ENCODE data around the gene BTBD1.

Gene BTBD1

DNA sequence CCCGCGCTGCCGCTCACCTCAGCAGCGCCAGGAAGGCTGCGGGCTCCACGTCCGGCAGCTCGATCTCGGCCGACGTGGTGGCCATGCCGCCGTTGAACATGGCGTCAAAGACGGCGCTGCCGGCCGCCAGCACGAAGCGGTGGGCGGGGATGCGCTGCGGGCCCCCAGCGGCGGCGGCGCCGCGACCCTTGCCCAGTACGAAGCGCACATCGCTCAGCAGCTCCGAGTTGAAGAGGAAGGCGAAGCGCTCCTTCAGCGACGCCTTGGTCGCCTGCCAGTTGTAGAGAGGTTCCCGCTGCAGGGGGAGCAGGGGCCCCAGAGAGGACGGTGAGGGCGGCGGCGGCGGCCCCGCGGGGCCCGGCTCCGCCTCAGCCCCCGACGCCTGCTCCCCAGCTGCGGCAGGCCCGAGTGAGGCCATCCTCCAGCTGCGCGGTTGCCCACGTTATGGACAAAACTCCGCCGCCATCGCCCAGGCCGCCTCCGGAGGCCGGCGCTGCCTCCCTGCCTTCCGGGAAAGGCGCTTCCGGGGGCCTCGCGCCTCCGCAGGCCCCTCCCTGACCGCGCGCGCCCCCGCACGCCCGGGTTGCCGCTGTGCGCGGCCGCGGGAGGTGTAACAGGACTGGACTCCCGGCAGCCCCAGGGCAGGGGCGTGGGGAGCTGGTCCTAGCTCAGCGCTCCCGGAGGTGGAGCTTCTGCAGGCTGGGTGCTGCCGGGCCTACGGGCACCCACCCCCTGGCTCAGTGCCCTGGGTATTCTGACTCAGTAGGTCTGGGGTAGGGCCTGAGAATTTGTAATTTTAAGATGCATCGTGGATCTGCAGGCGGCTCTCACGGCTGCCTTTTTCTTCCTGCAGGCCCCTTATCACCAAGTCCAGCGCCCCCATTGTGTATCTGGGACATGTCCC, at the start of gene BTBD1:
Gene BTBD1, minus strand, starts transcription at position 519 of the 904 bp plus-strand sequence. Its CDS starts 101 bp downstream, at position 418.
- Histone ChIP-seq H3K4me3 (ENCODE audit: low read depth, low read length) (peak within 1 kb of the TSS; percentile 91), H3K27ac (ENCODE audit: extremely low read depth, low read depth, low read length) (peak within 1 kb of the TSS; percentile 96), H3K36me3 (ENCODE audit: control insufficient read depth in 2 of 2, insufficient read depth in 1 of 2, low read length in 2 of 2) (no peaks in the 10 kb centered on the region), H3K4me1 (ENCODE audit: control insufficient read depth, insufficient read depth, low read length) (peaks cover 30% of the 10 kb centered on the region), H3K9me3 (ENCODE audit: control insufficient read depth, insufficient read depth, low read depth, low read length) (no peaks in the 10 kb centered on the region)
- CTCF ChIA-PET = interaction anchor here (0.5 to 1.2 kb wide), 6 partner anchors 9 to 182 kb away, joined by 3 to 5 read pairs (median 4); partner anchors contain the start of gene C15orf40
- POLR2A ChIA-PET = interaction anchor here (0.6 to 3.1 kb wide), 13 partner anchors 9 to 218 kb away, joined by 3 to 17 read pairs (median 4); partner anchors contain the start of genes C15orf40, RAMAC and TM6SF1
- TF ChIP-seq, protein P1, sequence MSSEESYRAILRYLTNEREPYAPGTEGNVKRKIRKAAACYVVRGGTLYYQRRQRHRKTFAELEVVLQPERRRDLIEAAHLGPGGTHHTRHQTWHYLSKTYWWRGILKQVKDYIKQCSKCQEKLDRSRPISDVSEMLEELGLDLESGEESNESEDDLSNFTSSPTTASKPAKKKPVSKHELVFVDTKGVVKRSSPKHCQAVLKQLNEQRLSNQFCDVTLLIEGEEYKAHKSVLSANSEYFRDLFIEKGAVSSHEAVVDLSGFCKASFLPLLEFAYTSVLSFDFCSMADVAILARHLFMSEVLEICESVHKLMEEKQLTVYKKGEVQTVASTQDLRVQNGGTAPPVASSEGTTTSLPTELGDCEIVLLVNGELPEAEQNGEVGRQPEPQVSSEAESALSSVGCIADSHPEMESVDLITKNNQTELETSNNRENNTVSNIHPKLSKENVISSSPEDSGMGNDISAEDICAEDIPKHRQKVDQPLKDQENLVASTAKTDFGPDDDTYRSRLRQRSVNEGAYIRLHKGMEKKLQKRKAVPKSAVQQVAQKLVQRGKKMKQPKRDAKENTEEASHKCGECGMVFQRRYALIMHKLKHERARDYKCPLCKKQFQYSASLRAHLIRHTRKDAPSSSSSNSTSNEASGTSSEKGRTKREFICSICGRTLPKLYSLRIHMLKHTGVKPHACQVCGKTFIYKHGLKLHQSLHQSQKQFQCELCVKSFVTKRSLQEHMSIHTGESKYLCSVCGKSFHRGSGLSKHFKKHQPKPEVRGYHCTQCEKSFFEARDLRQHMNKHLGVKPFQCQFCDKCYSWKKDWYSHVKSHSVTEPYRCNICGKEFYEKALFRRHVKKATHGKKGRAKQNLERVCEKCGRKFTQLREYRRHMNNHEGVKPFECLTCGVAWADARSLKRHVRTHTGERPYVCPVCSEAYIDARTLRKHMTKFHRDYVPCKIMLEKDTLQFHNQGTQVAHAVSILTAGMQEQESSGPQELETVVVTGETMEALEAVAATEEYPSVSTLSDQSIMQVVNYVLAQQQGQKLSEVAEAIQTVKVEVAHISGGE (tag by site-specific recombination; conservative IDR thresholded peaks at IDR 0.05; ENCODE audit: low read depth) = peak; percentile 91
- no peak for TF ChIP-seq ZNF112 (tag by site-specific recombination; IDR thresholded peaks at IDR 0.05)
- peak; percentile 26; the same call in 1 of the 2 replicates for TF ChIP-seq ZBTB44 (tag by site-specific recombination; IDR thresholded peaks at IDR 0.05)
- no peak for TF ChIP-seq ZNF549 (tag by site-specific recombination; IDR thresholded peaks at IDR 0.05)
- TF ChIP-seq SP3 (tag by site-specific recombination; IDR thresholded peaks at IDR 0.05) = peak; percentile 35; the same call in 1 of the 2 replicates
- peak; percentile 78 for TF ChIP-seq YY2 (tag by site-specific recombination; IDR thresholded peaks at IDR 0.05)
- TF ChIP-seq ZNF292 (tag by site-specific recombination; IDR thresholded peaks at IDR 0.05; ENCODE audit: borderline replicate concordance, low read depth) = no peak
- peak; percentile 81 for TF ChIP-seq OSR2 (tag by site-specific recombination; IDR thresholded peaks at IDR 0.05)
- peak; percentile 76 for TF ChIP-seq EGR2 (tag by site-specific recombination; IDR thresholded peaks at IDR 0.05; ENCODE audit: low read depth)
- TF ChIP-seq ZIC2 (tag by site-specific recombination; IDR thresholded peaks at IDR 0.05) = peak; percentile 75
- TF ChIP-seq ZFP41 (tag by site-specific recombination; IDR thresholded peaks at IDR 0.05; ENCODE audit: borderline replicate concordance) = no peak
- 0 out of 2 replicates have a peak, but pooled peaks have one; percentile 2 for TF ChIP-seq ZNF785 (tag by site-specific recombination; IDR thresholded peaks at IDR 0.05)
- peak; percentile 81 for TF ChIP-seq ZBTB8A (tag by site-specific recombination; IDR thresholded peaks at IDR 0.05)
- 0 out of 2 replicates have a peak, but pooled peaks have one; percentile 30 for TF ChIP-seq KLF9 (tag by site-specific recombination; IDR thresholded peaks at IDR 0.05; ENCODE audit: low read depth)
- TF ChIP-seq GLIS1 (tag by site-specific recombination; IDR thresholded peaks at IDR 0.05) = peak; percentile 78
- TF ChIP-seq, protein P2, sequence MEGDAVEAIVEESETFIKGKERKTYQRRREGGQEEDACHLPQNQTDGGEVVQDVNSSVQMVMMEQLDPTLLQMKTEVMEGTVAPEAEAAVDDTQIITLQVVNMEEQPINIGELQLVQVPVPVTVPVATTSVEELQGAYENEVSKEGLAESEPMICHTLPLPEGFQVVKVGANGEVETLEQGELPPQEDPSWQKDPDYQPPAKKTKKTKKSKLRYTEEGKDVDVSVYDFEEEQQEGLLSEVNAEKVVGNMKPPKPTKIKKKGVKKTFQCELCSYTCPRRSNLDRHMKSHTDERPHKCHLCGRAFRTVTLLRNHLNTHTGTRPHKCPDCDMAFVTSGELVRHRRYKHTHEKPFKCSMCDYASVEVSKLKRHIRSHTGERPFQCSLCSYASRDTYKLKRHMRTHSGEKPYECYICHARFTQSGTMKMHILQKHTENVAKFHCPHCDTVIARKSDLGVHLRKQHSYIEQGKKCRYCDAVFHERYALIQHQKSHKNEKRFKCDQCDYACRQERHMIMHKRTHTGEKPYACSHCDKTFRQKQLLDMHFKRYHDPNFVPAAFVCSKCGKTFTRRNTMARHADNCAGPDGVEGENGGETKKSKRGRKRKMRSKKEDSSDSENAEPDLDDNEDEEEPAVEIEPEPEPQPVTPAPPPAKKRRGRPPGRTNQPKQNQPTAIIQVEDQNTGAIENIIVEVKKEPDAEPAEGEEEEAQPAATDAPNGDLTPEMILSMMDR (tag by site-specific recombination; IDR thresholded peaks at IDR 0.05) = peak; percentile 52; the same call in 1 of the 2 replicates
- TF ChIP-seq ZNF184 (tag by site-specific recombination; IDR thresholded peaks at IDR 0.05) = peak; percentile 71; the same call in 1 of the 2 replicates
- 0 out of 2 replicates have a peak, but pooled peaks have one; percentile 15 for TF ChIP-seq ZNF600 (tag by site-specific recombination; IDR thresholded peaks at IDR 0.05)
- peak; percentile 39; the same call in 1 of the 2 replicates for TF ChIP-seq ZNF677 (tag by site-specific recombination; IDR thresholded peaks at IDR 0.05)
- TF ChIP-seq ZNF169 (tag by site-specific recombination; IDR thresholded peaks at IDR 0.05) = no peak
- TF ChIP-seq ZNF624 (tag by site-specific recombination; IDR thresholded peaks at IDR 0.05) = no peak
- TF ChIP-seq ZEB2 (tag by site-specific recombination; IDR thresholded peaks at IDR 0.05) = peak; percentile 74
- no peak for TF ChIP-seq OVOL3 (tag by site-specific recombination; IDR thresholded peaks at IDR 0.05)
- TF ChIP-seq ZNF10 (tag by site-specific recombination; IDR thresholded peaks at IDR 0.05) = 0 out of 2 replicates have a peak, but pooled peaks have one; percentile 36
- peak; percentile 86 for TF ChIP-seq ZNF561 (tag by site-specific recombination; IDR thresholded peaks at IDR 0.05; ENCODE audit: borderline replicate concordance)
- peak; percentile 69; the same call in 1 of the 2 replicates for TF ChIP-seq HIC1 (tag by site-specific recombination; IDR thresholded peaks at IDR 0.05)
- TF ChIP-seq YY1 (tag by site-specific recombination; IDR thresholded peaks at IDR 0.05) = peak; percentile 89
- no peak for TF ChIP-seq ZNF777 (tag by site-specific recombination; IDR thresholded peaks at IDR 0.05; ENCODE audit: borderline replicate concordance)
- TF ChIP-seq ZNF341 (tag by site-specific recombination; IDR thresholded peaks at IDR 0.05; ENCODE audit: low read depth) = peak; percentile 94

All from HEK293 (cell line).